ENCODE measurements around the gene NLRP3. TPM values are rescaled to one million over a fixed set of nuclear protein-coding genes. Genes with fewer than 3 reads are reported as not detected.
A peak's percentile ranks its signal among the peaks of the same experiment; 100 is the strongest.

Gene NLRP3
- total and polyA plus RNA-seq, 9 of the 15 experiments (the other 6 are each of a cell fraction or from before 2014, with no cell fraction given) = not detected

DNA sequence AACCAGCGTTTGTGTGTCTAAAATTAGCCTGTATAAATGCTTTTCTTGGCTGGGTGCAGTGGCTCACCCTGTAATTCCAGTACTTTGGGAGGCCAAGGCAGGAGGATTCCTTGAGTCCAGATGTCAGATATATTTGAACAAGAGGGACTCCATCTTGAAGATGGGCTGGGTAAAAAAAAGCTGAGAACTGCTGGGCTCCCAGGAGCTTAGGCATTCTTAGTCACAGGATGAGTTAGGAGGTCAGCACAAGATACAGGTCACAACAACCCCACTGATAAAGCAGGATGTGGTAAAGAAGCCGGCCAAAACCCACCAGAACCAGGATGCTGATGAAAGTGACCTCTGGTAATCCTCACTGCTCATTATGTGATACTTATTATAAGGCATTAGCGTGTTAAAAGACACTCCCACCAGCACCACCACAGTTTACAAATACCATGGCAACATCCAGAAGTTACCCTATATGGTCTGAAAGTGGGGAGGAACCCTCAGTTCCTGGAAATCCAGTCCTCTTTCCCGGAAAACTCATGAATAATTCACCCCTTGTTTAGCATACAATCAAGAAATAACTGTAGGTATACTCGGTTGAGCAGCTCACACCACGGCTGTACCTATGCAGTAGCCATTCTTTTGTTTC, 48.1 kb upstream of the NLRP3 start (continued):
- no peak for TF ChIP-seq MGA (IDR thresholded peaks at IDR 0.05)
- no peak for TF ChIP-seq WHSC1 (IDR thresholded peaks at IDR 0.05; ENCODE audit: low read length)
- TF ChIP-seq, protein P1, sequence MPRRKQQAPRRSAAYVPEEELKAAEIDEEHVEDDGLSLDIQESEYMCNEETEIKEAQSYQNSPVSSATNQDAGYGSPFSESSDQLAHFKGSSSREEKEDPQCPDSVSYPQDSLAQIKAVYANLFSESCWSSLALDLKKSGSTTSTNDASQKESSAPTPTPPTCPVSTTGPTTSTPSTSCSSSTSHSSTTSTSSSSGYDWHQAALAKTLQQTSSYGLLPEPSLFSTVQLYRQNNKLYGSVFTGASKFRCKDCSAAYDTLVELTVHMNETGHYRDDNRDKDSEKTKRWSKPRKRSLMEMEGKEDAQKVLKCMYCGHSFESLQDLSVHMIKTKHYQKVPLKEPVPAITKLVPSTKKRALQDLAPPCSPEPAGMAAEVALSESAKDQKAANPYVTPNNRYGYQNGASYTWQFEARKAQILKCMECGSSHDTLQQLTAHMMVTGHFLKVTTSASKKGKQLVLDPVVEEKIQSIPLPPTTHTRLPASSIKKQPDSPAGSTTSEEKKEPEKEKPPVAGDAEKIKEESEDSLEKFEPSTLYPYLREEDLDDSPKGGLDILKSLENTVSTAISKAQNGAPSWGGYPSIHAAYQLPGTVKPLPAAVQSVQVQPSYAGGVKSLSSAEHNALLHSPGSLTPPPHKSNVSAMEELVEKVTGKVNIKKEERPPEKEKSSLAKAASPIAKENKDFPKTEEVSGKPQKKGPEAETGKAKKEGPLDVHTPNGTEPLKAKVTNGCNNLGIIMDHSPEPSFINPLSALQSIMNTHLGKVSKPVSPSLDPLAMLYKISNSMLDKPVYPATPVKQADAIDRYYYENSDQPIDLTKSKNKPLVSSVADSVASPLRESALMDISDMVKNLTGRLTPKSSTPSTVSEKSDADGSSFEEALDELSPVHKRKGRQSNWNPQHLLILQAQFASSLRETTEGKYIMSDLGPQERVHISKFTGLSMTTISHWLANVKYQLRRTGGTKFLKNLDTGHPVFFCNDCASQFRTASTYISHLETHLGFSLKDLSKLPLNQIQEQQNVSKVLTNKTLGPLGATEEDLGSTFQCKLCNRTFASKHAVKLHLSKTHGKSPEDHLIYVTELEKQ (CRISPR knock-in tag; IDR thresholded peaks at IDR 0.05) = peak; percentile 99
- TF ChIP-seq HBP1 (CRISPR knock-in tag; IDR thresholded peaks at IDR 0.05) = peak; percentile 99
- TF ChIP-seq TBP (optimal IDR thresholded peaks at IDR 0.05; ENCODE audit: low read depth, low read length) = no peak
- TF ChIP-seq DNMT1 (IDR thresholded peaks at IDR 0.05) = no peak
- 0 out of 2 replicates have a peak, but pooled peaks have one; percentile 27 for TF ChIP-seq HDAC2 (IDR thresholded peaks at IDR 0.05)
- peak; percentile 97 for TF ChIP-seq CREB5 (CRISPR knock-in tag; IDR thresholded peaks at IDR 0.05)
- TF ChIP-seq KAT2B (IDR thresholded peaks at IDR 0.05; ENCODE audit: low read depth, low read length) = no peak
- TF ChIP-seq SRSF9 (IDR thresholded peaks at IDR 0.05; ENCODE audit: borderline replicate concordance, low read depth, low read length) = no peak

Data from K562 (cell line).